ENCODE data around the gene HINT2. TPM values are rescaled to one million over a fixed set of nuclear protein-coding genes. Genes with fewer than 3 reads are reported as not detected.

Gene HINT2
- total and polyA plus RNA-seq, 2 donors from 2014 or later, result 55.1 to 307 TPM

DNA sequence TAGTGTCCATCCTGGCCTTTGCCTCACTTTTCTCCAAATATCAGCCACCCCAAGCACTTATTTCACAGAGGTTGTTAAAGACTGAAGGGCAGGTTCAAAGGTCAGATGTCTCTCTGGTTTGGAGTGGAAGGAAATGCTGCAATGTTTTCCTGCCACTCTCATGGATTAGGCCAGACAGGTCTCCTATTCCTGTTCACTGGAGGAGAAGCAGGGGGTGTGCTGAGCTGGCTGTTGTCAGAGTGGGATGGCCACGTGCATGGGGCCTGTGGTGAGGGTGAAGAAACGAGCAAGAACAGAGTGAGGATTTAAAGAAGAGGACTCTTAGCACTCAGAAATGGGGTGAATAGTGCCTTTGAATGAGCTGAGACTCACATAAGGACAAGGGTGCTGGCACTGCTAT, 20.9 kb upstream of the HINT2 start:
- Histone ChIP-seq H3K9ac (ENCODE audit: low read length in 3 of 3) (no peak overlapping the region), H3K4me1 (ENCODE audit: control insufficient read depth in 2 of 3, insufficient read depth in 2 of 3, low read depth in 1 of 3, low read length in 3 of 3) (peaks cover 0 to 24% (median 9%) of the 10 kb centered on the region in 3 donors), H3K27ac (ENCODE audit: low read depth in 2 of 2, low read length in 2 of 2) (no peak overlapping the region), H3K9me3 (ENCODE audit: control insufficient read depth in 2 of 3, insufficient read depth in 1 of 3, low read length in 3 of 3) (no peaks in the 10 kb centered on the region), H3K4me3 (ENCODE audit: low read length in 3 of 3) (no peak overlapping the region), H3K36me3 (ENCODE audit: control insufficient read depth in 2 of 3, insufficient read depth in 3 of 3, low read length in 3 of 3) (no peaks in the 10 kb centered on the region), H3K27me3 (ENCODE audit: control insufficient read depth, insufficient read depth, low read length) (no peaks in the 10 kb centered on the region)
- no peak for DNase-seq
- TF ChIP-seq, protein P1, sequence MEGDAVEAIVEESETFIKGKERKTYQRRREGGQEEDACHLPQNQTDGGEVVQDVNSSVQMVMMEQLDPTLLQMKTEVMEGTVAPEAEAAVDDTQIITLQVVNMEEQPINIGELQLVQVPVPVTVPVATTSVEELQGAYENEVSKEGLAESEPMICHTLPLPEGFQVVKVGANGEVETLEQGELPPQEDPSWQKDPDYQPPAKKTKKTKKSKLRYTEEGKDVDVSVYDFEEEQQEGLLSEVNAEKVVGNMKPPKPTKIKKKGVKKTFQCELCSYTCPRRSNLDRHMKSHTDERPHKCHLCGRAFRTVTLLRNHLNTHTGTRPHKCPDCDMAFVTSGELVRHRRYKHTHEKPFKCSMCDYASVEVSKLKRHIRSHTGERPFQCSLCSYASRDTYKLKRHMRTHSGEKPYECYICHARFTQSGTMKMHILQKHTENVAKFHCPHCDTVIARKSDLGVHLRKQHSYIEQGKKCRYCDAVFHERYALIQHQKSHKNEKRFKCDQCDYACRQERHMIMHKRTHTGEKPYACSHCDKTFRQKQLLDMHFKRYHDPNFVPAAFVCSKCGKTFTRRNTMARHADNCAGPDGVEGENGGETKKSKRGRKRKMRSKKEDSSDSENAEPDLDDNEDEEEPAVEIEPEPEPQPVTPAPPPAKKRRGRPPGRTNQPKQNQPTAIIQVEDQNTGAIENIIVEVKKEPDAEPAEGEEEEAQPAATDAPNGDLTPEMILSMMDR (IDR thresholded peaks at IDR 0.05; ENCODE audit: borderline replicate concordance, extremely low read depth, insufficient read depth), result no peak
- no peak for FAIRE-seq
- intact Hi-C loops (cut with DNase I), result no loop called here

DNA sequence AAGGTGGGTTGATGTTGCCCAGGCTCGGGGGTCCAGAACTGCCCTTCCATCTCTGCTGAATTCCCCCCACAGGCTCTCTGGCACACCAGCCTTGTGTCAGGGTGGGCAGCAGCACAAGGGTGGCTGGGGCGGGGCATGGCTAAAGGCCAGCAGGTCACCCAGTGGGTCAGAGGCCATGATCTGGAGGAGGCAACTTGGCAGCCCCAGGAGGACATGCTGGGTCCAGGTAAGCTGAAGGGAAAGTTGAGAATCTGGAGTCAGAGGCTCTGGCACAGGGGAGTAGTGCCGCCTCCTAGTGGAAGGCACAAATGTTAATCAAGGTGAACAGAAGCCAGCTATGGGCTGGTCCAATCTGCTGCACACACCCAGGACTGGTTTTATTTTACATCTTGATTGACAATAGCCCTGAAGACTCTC, 20.4 kb upstream of the HINT2 start:
- DNase-seq, result no peak
- H3K9ac ChIP-seq (ENCODE audit: low read length in 3 of 3), result no peak overlapping the region

DNA sequence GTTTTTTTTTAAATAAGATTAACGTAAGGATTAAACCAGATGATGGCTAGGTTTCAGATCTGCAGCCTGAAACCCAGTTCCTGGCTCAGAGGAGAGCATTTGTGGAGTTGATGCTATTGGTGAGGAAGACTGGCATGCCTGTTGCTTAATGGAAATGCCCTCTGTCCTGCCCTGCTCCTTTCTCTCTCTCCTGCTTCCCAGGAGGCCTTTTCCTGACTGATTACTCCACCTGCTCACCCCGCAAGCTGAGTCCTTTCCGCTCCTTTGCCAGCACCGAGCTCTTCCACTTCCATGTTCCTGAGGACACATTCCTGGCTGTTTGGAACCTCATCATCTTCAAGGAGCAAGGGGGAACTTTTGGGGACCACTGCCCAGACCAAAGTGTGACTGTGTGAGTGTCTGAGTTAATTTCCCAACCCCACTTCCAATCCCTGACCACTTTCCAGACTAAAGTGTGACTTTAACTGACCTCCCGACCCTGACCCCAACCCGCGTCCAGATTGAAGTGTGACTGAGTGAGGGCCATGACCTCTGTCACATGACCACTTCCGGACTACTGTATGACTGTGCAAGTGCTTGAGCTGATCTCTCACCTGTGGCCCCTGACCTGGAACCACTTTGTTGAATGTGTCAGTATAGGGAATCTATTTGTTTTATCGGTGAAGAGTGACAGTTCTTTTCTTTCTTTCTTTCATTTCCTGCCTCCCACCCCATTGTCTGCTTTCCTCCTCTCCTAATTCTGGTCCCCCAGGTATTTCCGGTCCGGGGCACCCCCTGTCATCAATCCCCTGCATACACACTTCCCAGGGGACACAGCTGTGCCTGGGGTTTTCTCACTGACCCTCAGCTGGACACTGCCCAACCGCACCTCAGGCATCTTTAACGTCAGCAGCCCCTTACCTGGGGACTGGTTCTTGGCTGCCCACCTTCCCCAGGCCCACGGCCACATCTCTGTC, 19.7 kb upstream of the HINT2 start:
- Histone ChIP-seq H3K4me3 (ENCODE audit: low read length in 3 of 3) (no peak overlapping the region), H3K27ac (ENCODE audit: low read depth in 2 of 2, low read length in 2 of 2) (peak overlapping the region; percentile 42 to 52), H3K36me3 (ENCODE audit: control insufficient read depth in 2 of 3, insufficient read depth in 3 of 3, low read length in 3 of 3) (no peaks in the 10 kb centered on the region), H3K27me3 (ENCODE audit: control insufficient read depth, insufficient read depth, low read length) (no peaks in the 10 kb centered on the region), H3K4me1 (ENCODE audit: control insufficient read depth in 2 of 3, insufficient read depth in 2 of 3, low read depth in 1 of 3, low read length in 3 of 3) (peaks cover 0 to 33% (median 15%) of the 10 kb centered on the region in 3 donors), H3K9ac (ENCODE audit: low read length in 3 of 3) (peak overlapping the region in 1 of 3 donors; percentile 34), H3K9me3 (ENCODE audit: control insufficient read depth in 2 of 3, insufficient read depth in 1 of 3, low read length in 3 of 3) (no peaks in the 10 kb centered on the region)
- FAIRE-seq (no peak), DNase-seq (no peak)
- intact Hi-C loops (cut with DNase I), result no loop called here
- TF ChIP-seq, protein P1 (IDR thresholded peaks at IDR 0.05; ENCODE audit: borderline replicate concordance, extremely low read depth, insufficient read depth), result no peak

More for the DNA sequence above, 20.4 kb upstream of the HINT2 start:
- TF ChIP-seq, protein P1 (IDR thresholded peaks at IDR 0.05; ENCODE audit: borderline replicate concordance, extremely low read depth, insufficient read depth), result no peak
- no peaks in the 10 kb centered on the region for H3K36me3 ChIP-seq (ENCODE audit: control insufficient read depth in 2 of 3, insufficient read depth in 3 of 3, low read length in 3 of 3)
- peaks cover 0 to 27% (median 9%) of the 10 kb centered on the region in 3 donors for H3K4me1 ChIP-seq (ENCODE audit: control insufficient read depth in 2 of 3, insufficient read depth in 2 of 3, low read depth in 1 of 3, low read length in 3 of 3)
- H3K4me3 ChIP-seq (ENCODE audit: low read length in 3 of 3), result no peak overlapping the region
- no peak overlapping the region for H3K27ac ChIP-seq (ENCODE audit: low read depth in 2 of 2, low read length in 2 of 2)
- no peak for FAIRE-seq
- intact Hi-C loops (cut with DNase I), result no loop called here
- H3K9me3 ChIP-seq (ENCODE audit: control insufficient read depth in 2 of 3, insufficient read depth in 1 of 3, low read length in 3 of 3), result no peaks in the 10 kb centered on the region
- no peaks in the 10 kb centered on the region for H3K27me3 ChIP-seq (ENCODE audit: control insufficient read depth, insufficient read depth, low read length)
